Liver (tissue), 3 donors: Measurements from ENCODE around the gene PDZD11.

Experiments used
- CTCF ChIP-seq: fragments of 150-350 bp; IDR thresholded peaks from 2 replicates; pipeline ENCODE4 v1.5.1; 2017; ENCODE audit warnings: improper control_type of control experiment, low read depth, low read length; ENCODE audit not compliant: missing input control
- FOXA1 ChIP-seq: IDR thresholded peaks from 2 replicates; pipeline ENCODE4 v1.6.1; 2016; ENCODE audit warnings: antibody characterized with exemption
- SP1 ChIP-seq: IDR thresholded peaks from 2 replicates; pipeline ENCODE4 v1.6.1; 2018; ENCODE audit warnings: antibody characterized with exemption, mild to moderate bottlenecking
- donor health status: healthy.
- donor health status: healthy.

GRCh38 chrX:70301716-70302115 is 12.0 kb upstream of the PDZD11 start:
- TF ChIP-seq FOXA1 (no peak), CTCF (no peak), SP1 (no peak)
